ENCODE data around the gene LSAMP. TPM values are rescaled to one million over a fixed set of nuclear protein-coding genes. Genes with fewer than 3 reads are reported as not detected.

LSAMP gene
- total and polyA plus RNA-seq, 2 of the 4 experiments (the other 2 are of a cell fraction) = 7.9 to 8.0 TPM

DNA sequence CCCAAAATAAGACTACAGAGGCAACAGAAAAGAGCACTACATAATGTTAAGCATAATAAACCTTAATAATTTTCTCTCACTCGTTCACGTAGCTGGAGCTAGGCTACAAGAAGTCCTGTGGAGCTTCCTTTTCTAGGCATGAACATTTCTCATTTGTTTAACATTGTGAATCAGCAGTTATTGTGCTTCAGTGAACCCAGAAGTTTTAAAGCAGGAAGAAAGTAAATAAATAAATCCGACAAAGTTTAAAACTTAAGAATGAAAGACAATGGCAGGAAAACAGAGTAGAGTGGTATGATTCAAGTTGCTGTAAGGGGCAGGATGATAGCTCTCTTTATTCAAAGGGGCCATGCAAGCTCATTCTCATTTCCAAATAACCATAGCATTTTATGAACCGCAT, 191.8 kb downstream of the LSAMP start:
- TF ChIP-seq FOS (IDR thresholded peaks at IDR 0.05; ENCODE audit: low read depth, low read length) (no peak), MAZ (IDR thresholded peaks at IDR 0.05; ENCODE audit: borderline replicate concordance, low read depth, low read length) (no peak), RCOR1 (IDR thresholded peaks at IDR 0.05; ENCODE audit: insufficient replicate concordance, low read length) (no peak), MXI1 (IDR thresholded peaks at IDR 0.05; ENCODE audit: borderline replicate concordance, low read depth, low read length) (no peak)
- ChIA-PET CTCF (no interaction called here), POLR2A (ENCODE audit: unreplicated experiment) (no interaction called here)
- no peak overlapping the region for H3K9ac ChIP-seq (ENCODE audit: low read depth, low read length)
- in situ Hi-C loops (cut with MboI; ENCODE audit: low sequenced_read_pairs) = no loop called here
- dilution Hi-C loops (cut with HindIII; ENCODE audit: low sequenced_read_pairs, unreplicated experiment) = no loop called here
- no peak overlapping the region for H2BK5ac ChIP-seq (ENCODE audit: low read depth, low read length, poor library complexity, severe bottlenecking)
- peaks cover 4% of the 10 kb centered on the region; the same call in 1 of the 2 replicates for H3K4me1 ChIP-seq (ENCODE audit: control insufficient read depth, insufficient read depth, low read length)
- H3K4me3 ChIP-seq (ENCODE audit: insufficient read depth, low read depth, low read length) = no peak overlapping the region
- no peaks in the 10 kb centered on the region for H3K9me3 ChIP-seq (ENCODE audit: control insufficient read depth, insufficient read depth, low read length)
- H2BK120ac ChIP-seq (ENCODE audit: low read depth, low read length) = no peak overlapping the region
- H2AK5ac ChIP-seq (ENCODE audit: low read depth, low read length) = no peak overlapping the region
- no peaks in the 10 kb centered on the region for H3K36me3 ChIP-seq (ENCODE audit: control insufficient read depth, insufficient read depth, low read length)
- no peak overlapping the region for H3K4me2 ChIP-seq (ENCODE audit: low read depth, low read length)
- H4K20me1 ChIP-seq (ENCODE audit: insufficient read depth, low read length) = no peaks in the 10 kb centered on the region
- no peak overlapping the region for H4K91ac ChIP-seq (ENCODE audit: insufficient read depth, low read depth, low read length)
- H4K8ac ChIP-seq (ENCODE audit: low read depth in 2 of 2, low read length in 2 of 2) = no peak overlapping the region
- no peak overlapping the region for H2AK9ac ChIP-seq (replicated peaks; ENCODE audit: low read depth, low read length, poor library complexity)
- no peak overlapping the region for H3K14ac ChIP-seq (replicated peaks; ENCODE audit: low read depth, low read length)
- H3K27me3 ChIP-seq (ENCODE audit: control insufficient read depth, insufficient read depth, low read length) = no peaks in the 10 kb centered on the region
- H3K9me1 ChIP-seq (ENCODE audit: insufficient read depth, low read length) = no peaks in the 10 kb centered on the region
- H3K18ac ChIP-seq (ENCODE audit: low read depth, low read length) = no peak overlapping the region
- H2AFZ ChIP-seq (replicated peaks; ENCODE audit: low read length, poor library complexity) = no peak overlapping the region
- intact Hi-C loops (cut with micrococcal nuclease) = no loop called here
- ATAC-seq (ENCODE audit: low read depth) (no peak; the same call in 1 of the 2 replicates), DNase-seq (no peak)
- H3K79me1 ChIP-seq (ENCODE audit: low read depth in 1 of 2, low read length in 2 of 2) = no peaks in the 10 kb centered on the region
- no peak overlapping the region for H3K23ac ChIP-seq (ENCODE audit: low read depth, low read length)
- H4K5ac ChIP-seq (ENCODE audit: low read depth, low read length) = no peak overlapping the region
- H3K27ac ChIP-seq (ENCODE audit: insufficient read depth, low read length) = no peak overlapping the region
- BruUV-seq (replicated peaks) = no TSS peak
- H2BK15ac ChIP-seq (ENCODE audit: low read depth, low read length) = no peak overlapping the region
- no peak overlapping the region for H3K4ac ChIP-seq (ENCODE audit: low read depth, low read length)
- no peak overlapping the region for H3K56ac ChIP-seq (ENCODE audit: extremely low read depth, insufficient read depth, low read length)
- 0% methylated on average over 1 of the region's 4 CpGs; no CpG with 5 or more reads in 1 of the 2 experiments for WGBS, 2 experiments (ENCODE audit: extremely low coverage in 2 of 2, insufficient read length in 1 of 2)
- no peak overlapping the region for H2BK20ac ChIP-seq (ENCODE audit: low read depth, low read length)
